ENCODE results near the gene RPRD1B. TPM values are rescaled to one million over a fixed set of nuclear protein-coding genes. Genes with fewer than 3 reads are reported as not detected.

Gene RPRD1B
- total RNA-seq, 4 donors from 2014 or later = 44.5 to 55.4 (median 52.4) TPM

- Histone ChIP-seq H3K27me3 (no peaks in the 10 kb centered on the region), H3K36me3 (peaks cover 0 to 69% (median 5%) of the 10 kb centered on the region in 3 donors)
- TF ChIP-seq, protein P1, sequence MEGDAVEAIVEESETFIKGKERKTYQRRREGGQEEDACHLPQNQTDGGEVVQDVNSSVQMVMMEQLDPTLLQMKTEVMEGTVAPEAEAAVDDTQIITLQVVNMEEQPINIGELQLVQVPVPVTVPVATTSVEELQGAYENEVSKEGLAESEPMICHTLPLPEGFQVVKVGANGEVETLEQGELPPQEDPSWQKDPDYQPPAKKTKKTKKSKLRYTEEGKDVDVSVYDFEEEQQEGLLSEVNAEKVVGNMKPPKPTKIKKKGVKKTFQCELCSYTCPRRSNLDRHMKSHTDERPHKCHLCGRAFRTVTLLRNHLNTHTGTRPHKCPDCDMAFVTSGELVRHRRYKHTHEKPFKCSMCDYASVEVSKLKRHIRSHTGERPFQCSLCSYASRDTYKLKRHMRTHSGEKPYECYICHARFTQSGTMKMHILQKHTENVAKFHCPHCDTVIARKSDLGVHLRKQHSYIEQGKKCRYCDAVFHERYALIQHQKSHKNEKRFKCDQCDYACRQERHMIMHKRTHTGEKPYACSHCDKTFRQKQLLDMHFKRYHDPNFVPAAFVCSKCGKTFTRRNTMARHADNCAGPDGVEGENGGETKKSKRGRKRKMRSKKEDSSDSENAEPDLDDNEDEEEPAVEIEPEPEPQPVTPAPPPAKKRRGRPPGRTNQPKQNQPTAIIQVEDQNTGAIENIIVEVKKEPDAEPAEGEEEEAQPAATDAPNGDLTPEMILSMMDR (IDR thresholded peaks at IDR 0.05) = no peak
- no peak for TF ChIP-seq POLR2A (IDR thresholded peaks at IDR 0.05)
Observed at GRCh38 chr20:38046572-38046971, 13.0 kb downstream of the RPRD1B start.

GRCh38 chr20:38049800-38050199, 16.3 kb downstream of the RPRD1B start:
- H3K27me3 ChIP-seq = no peaks in the 10 kb centered on the region
- peaks cover 0 to 55% (median 5%) of the 10 kb centered on the region in 3 donors for H3K36me3 ChIP-seq

More at GRCh38 chr20:38046572-38046971, 13.0 kb downstream of the RPRD1B start:
- DNase-seq = no peak
- H3K9me3 ChIP-seq = no peaks in the 10 kb centered on the region
- H3K27ac ChIP-seq = no peak overlapping the region
- no peak overlapping the region for H3K4me3 ChIP-seq
- peaks cover 0 to 11% (median 0%) of the 10 kb centered on the region in 4 donors for H3K4me1 ChIP-seq

DNA sequence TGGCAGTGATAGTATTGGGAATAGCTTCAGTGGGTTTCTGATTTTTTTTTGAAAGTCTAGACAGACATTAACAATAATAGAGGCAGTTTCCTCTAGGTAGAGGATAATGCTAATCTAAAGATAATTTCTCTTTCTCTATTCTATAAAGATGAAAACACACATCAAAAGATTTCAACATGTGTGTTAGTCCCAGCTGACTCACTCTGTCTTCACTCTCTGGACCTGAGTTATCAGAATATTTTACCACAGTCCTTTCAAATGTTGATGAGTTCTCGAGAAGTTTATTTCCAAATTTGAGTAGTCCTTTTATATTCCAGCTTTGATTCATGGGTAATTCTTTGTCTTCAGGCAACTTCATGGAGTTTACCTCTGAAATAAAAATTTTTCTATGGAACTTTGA, 17.1 kb downstream of the RPRD1B start:
- H3K36me3 ChIP-seq = peaks cover 0 to 48% (median 5%) of the 10 kb centered on the region in 3 donors
- no peak for TF ChIP-seq POLR2A (IDR thresholded peaks at IDR 0.05)
- no peak for DNase-seq
- no peaks in the 10 kb centered on the region for H3K9me3 ChIP-seq
- H3K27me3 ChIP-seq = no peaks in the 10 kb centered on the region
- no peak overlapping the region for H3K27ac ChIP-seq
- H3K4me3 ChIP-seq = no peak overlapping the region
- H3K4me1 ChIP-seq = peaks cover 0 to 11% (median 0%) of the 10 kb centered on the region in 4 donors

More at GRCh38 chr20:38049800-38050199, 16.3 kb downstream of the RPRD1B start:
- DNase-seq = no peak
- no peaks in the 10 kb centered on the region for H3K9me3 ChIP-seq
- TF ChIP-seq, protein P1 (IDR thresholded peaks at IDR 0.05) = no peak
- TF ChIP-seq POLR2A (IDR thresholded peaks at IDR 0.05) = no peak
- no peak overlapping the region for H3K4me3 ChIP-seq
- H3K4me1 ChIP-seq = peaks cover 0 to 11% (median 0%) of the 10 kb centered on the region in 4 donors
- H3K27ac ChIP-seq = no peak overlapping the region

DNA sequence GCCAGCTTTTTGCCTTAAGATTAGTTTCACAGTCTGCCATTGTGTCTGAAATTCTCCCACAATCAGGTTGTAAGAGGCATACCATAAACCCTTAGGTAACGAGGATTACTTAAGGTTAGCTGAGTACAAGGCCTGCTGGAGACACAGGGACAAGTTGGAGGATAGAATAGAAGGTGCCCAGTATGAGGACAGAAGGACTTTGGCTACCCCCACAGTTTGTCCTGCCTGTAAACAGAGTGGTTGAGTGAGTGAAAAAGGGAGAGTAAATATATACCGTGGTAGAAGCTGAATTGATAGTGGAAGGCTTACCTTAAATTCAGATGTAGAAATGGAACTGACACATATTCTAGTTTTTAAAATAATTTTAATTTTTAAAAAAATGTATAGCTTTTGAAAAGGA, 19.3 kb downstream of the RPRD1B start:
- no peak for DNase-seq
- Histone ChIP-seq H3K9me3 (no peaks in the 10 kb centered on the region), H3K4me1 (no peaks in the 10 kb centered on the region), H3K4me3 (no peak overlapping the region), H3K27me3 (no peaks in the 10 kb centered on the region), H3K27ac (no peak overlapping the region), H3K36me3 (peaks cover 0 to 46% (median 5%) of the 10 kb centered on the region in 3 donors)
- TF ChIP-seq POLR2A (IDR thresholded peaks at IDR 0.05) = no peak
- TF ChIP-seq, protein P1 (IDR thresholded peaks at IDR 0.05) = no peak

DNA sequence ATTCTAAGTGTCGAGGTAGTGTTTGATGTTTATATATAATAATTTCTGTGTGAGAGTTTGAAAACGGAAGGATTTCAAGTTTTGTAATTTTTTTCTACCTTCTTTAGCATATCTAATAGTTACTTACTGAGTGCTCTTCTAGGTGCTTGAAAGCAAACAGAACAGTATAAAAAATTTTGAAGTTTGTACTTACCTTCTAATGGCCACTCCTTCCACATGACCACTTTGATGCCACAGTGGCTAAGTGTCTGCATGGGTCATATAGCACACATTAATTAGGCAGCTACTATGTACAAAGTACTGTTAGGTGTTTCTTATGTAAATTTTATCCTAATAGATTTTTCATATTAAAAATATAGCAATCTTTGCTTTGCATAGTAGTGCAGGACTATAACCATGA, 21.1 kb downstream of the RPRD1B start:
- Histone ChIP-seq H3K4me3 (no peak overlapping the region), H3K36me3 (peaks cover 0 to 47% (median 5%) of the 10 kb centered on the region in 3 donors), H3K27ac (no peak overlapping the region), H3K9me3 (no peaks in the 10 kb centered on the region), H3K4me1 (no peaks in the 10 kb centered on the region), H3K27me3 (no peaks in the 10 kb centered on the region)
- TF ChIP-seq, protein P1 (IDR thresholded peaks at IDR 0.05) = no peak
- TF ChIP-seq POLR2A (IDR thresholded peaks at IDR 0.05) = no peak
- DNase-seq = no peak

- DNase-seq = no peak
- H3K4me3 ChIP-seq = no peak overlapping the region
- no peaks in the 10 kb centered on the region for H3K27me3 ChIP-seq
- H3K4me1 ChIP-seq = no peaks in the 10 kb centered on the region
- TF ChIP-seq POLR2A (IDR thresholded peaks at IDR 0.05) = no peak
- TF ChIP-seq, protein P1 (IDR thresholded peaks at IDR 0.05) = no peak
- no peaks in the 10 kb centered on the region for H3K9me3 ChIP-seq
- no peak overlapping the region for H3K27ac ChIP-seq
- peaks cover 0 to 47% (median 0%) of the 10 kb centered on the region in 3 donors for H3K36me3 ChIP-seq
Observed at GRCh38 chr20:38055294-38055693, 21.7 kb downstream of the RPRD1B start.

Measured in Peyer's patch (tissue), 4 donors.